H1 (cell line): ENCODE data around the gene TPP1. TPM values are rescaled to one million over a fixed set of nuclear protein-coding genes. Genes with fewer than 3 reads are reported as not detected.

Experiments used
- CREB1 ChIP-seq: IDR thresholded peaks from 2 replicates; pipeline ENCODE4 v1.6.1; 2012; ENCODE audit warnings: inconsistent platforms
- HDAC6 ChIP-seq: IDR thresholded peaks from one replicate; pipeline ENCODE4 v1.7.1; 2012; ENCODE audit warnings: low read depth, mild to moderate bottlenecking, inconsistent platforms, low read length, moderate library complexity
- JUND ChIP-seq: IDR thresholded peaks from 2 replicates; pipeline ENCODE4 v1.6.1; 2011; ENCODE audit warnings: mild to moderate bottlenecking, improper control_type of control experiment, low read length
- PHF8 ChIP-seq: fragments of 200-600 bp; sonication (generic); conservative IDR thresholded peaks from 2 replicates; pipeline ENCODE4 v1.7.1; 2012; ENCODE audit warnings: low read depth, mild to moderate bottlenecking, inconsistent platforms, low read length, moderate library complexity
- POLR2AphosphoS5 ChIP-seq: IDR thresholded peaks from 2 replicates; pipeline ENCODE4 v1.6.1; 2011; ENCODE audit warnings: low read depth, low read length
- polyA plus RNA-seq, 7 experiments: library from polyadenylated mRNA; depleted of rRNA in 3 of 7; stranded (reverse) in 5 of 7; unstranded in 2 of 7; fragments of >200 nt in 5 of 7; fragments of 200-250 nt in 2 of 7; gene quantifications; 1 replicate in 5 of 7; 2 replicates in 1 of 7; 4 replicates in 1 of 7; pipeline versions ENCODE4 v1.2.1 to v1.2.3, GENCODE V29; 2011 to 2013; ENCODE audit warnings: missing spikeins in 2 of 7, mixed read lengths in 2 of 7
- total RNA-seq: library from RNA; stranded (reverse); fragmentation: NEBNext Ultra II Directional; extraction: Animal tissue kit (Norgen Biotek cat#: 25700); gene quantifications from 2 replicates; pipeline ENCODE4 v1.2.1, GENCODE V29; 2021
- TF ChIP-seq, protein P1 (sequence below): fragments of 300-600 bp; sonication (generic); IDR thresholded peaks from 2 replicates; pipeline ENCODE4 v1.7.1; 2012; ENCODE audit warnings: low read length, moderate library complexity, mild to moderate bottlenecking, inconsistent platforms; ENCODE audit not compliant: insufficient replicate concordance
- TF ChIP-seq, protein P2 (sequence below): IDR thresholded peaks from 2 replicates; pipeline ENCODE4 v1.6.1; 2012; ENCODE audit warnings: inconsistent platforms
- TF ChIP-seq, protein P3 (sequence below): IDR thresholded peaks from 2 replicates; pipeline ENCODE4 v1.6.1; 2012; ENCODE audit warnings: inconsistent platforms

TPP1 gene
- total and polyA plus RNA-seq, 2 of the 8 experiments (the other 6 are each of a cell fraction or from before 2014, with no cell fraction given): 36.1 to 77.5 TPM

DNA sequence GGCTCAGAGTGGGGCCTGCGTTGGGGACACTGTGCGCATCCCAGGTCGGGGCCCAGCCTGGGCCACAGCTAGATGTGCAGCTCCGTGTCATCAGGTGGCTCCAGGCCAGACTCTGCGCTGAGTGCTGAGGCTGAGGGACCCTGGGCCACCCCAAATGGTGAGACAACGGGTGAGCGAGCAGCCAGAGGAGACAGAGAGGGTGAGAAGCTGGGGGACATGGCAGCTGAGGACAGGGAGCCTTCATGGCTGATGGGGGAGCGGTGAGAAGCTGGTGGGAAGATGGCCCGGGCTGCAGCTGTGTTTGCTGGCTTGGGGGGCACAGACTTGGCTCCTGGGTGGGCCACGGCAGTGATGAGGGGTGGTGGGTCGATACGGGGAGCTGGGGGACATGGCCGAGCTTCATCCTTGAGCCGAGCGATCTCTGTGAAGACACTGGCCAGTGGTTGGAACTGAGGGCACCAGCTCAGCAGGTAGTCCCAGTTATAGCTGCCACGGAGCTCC, 2.5 kb upstream of the TPP1 start (continued):
- TF ChIP-seq, protein P1, sequence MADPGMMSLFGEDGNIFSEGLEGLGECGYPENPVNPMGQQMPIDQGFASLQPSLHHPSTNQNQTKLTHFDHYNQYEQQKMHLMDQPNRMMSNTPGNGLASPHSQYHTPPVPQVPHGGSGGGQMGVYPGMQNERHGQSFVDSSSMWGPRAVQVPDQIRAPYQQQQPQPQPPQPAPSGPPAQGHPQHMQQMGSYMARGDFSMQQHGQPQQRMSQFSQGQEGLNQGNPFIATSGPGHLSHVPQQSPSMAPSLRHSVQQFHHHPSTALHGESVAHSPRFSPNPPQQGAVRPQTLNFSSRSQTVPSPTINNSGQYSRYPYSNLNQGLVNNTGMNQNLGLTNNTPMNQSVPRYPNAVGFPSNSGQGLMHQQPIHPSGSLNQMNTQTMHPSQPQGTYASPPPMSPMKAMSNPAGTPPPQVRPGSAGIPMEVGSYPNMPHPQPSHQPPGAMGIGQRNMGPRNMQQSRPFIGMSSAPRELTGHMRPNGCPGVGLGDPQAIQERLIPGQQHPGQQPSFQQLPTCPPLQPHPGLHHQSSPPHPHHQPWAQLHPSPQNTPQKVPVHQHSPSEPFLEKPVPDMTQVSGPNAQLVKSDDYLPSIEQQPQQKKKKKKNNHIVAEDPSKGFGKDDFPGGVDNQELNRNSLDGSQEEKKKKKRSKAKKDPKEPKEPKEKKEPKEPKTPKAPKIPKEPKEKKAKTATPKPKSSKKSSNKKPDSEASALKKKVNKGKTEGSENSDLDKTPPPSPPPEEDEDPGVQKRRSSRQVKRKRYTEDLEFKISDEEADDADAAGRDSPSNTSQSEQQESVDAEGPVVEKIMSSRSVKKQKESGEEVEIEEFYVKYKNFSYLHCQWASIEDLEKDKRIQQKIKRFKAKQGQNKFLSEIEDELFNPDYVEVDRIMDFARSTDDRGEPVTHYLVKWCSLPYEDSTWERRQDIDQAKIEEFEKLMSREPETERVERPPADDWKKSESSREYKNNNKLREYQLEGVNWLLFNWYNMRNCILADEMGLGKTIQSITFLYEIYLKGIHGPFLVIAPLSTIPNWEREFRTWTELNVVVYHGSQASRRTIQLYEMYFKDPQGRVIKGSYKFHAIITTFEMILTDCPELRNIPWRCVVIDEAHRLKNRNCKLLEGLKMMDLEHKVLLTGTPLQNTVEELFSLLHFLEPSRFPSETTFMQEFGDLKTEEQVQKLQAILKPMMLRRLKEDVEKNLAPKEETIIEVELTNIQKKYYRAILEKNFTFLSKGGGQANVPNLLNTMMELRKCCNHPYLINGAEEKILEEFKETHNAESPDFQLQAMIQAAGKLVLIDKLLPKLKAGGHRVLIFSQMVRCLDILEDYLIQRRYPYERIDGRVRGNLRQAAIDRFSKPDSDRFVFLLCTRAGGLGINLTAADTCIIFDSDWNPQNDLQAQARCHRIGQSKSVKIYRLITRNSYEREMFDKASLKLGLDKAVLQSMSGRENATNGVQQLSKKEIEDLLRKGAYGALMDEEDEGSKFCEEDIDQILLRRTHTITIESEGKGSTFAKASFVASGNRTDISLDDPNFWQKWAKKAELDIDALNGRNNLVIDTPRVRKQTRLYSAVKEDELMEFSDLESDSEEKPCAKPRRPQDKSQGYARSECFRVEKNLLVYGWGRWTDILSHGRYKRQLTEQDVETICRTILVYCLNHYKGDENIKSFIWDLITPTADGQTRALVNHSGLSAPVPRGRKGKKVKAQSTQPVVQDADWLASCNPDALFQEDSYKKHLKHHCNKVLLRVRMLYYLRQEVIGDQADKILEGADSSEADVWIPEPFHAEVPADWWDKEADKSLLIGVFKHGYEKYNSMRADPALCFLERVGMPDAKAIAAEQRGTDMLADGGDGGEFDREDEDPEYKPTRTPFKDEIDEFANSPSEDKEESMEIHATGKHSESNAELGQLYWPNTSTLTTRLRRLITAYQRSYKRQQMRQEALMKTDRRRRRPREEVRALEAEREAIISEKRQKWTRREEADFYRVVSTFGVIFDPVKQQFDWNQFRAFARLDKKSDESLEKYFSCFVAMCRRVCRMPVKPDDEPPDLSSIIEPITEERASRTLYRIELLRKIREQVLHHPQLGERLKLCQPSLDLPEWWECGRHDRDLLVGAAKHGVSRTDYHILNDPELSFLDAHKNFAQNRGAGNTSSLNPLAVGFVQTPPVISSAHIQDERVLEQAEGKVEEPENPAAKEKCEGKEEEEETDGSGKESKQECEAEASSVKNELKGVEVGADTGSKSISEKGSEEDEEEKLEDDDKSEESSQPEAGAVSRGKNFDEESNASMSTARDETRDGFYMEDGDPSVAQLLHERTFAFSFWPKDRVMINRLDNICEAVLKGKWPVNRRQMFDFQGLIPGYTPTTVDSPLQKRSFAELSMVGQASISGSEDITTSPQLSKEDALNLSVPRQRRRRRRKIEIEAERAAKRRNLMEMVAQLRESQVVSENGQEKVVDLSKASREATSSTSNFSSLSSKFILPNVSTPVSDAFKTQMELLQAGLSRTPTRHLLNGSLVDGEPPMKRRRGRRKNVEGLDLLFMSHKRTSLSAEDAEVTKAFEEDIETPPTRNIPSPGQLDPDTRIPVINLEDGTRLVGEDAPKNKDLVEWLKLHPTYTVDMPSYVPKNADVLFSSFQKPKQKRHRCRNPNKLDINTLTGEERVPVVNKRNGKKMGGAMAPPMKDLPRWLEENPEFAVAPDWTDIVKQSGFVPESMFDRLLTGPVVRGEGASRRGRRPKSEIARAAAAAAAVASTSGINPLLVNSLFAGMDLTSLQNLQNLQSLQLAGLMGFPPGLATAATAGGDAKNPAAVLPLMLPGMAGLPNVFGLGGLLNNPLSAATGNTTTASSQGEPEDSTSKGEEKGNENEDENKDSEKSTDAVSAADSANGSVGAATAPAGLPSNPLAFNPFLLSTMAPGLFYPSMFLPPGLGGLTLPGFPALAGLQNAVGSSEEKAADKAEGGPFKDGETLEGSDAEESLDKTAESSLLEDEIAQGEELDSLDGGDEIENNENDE: no peak
- TF ChIP-seq HDAC6 (no peak), POLR2AphosphoS5 (no peak), CREB1 (no peak), PHF8 (no peak), JUND (no peak)
- TF ChIP-seq, protein P2, sequence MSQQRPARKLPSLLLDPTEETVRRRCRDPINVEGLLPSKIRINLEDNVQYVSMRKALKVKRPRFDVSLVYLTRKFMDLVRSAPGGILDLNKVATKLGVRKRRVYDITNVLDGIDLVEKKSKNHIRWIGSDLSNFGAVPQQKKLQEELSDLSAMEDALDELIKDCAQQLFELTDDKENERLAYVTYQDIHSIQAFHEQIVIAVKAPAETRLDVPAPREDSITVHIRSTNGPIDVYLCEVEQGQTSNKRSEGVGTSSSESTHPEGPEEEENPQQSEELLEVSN: no peak
- TF ChIP-seq, protein P3, sequence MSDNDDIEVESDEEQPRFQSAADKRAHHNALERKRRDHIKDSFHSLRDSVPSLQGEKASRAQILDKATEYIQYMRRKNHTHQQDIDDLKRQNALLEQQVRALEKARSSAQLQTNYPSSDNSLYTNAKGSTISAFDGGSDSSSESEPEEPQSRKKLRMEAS: no peak
